GM12872 (cell line): Measurements from ENCODE around the gene NYAP1.
A peak's percentile ranks its signal among the peaks of the same experiment; 100 is the strongest.

ENCODE experiments used
- CTCF ChIP-seq: IDR thresholded peaks from 3 replicates; pipeline ENCODE4 v1.5.1; 2011; ENCODE audit warnings: low read depth, mild to moderate bottlenecking, low read length, moderate library complexity; ENCODE audit not compliant: insufficient read depth

NYAP1 gene

GRCh38 chr7:100466653-100467605 lies 16.8 kb upstream of the NYAP1 start:
- TF ChIP-seq CTCF = no peak

DNA sequence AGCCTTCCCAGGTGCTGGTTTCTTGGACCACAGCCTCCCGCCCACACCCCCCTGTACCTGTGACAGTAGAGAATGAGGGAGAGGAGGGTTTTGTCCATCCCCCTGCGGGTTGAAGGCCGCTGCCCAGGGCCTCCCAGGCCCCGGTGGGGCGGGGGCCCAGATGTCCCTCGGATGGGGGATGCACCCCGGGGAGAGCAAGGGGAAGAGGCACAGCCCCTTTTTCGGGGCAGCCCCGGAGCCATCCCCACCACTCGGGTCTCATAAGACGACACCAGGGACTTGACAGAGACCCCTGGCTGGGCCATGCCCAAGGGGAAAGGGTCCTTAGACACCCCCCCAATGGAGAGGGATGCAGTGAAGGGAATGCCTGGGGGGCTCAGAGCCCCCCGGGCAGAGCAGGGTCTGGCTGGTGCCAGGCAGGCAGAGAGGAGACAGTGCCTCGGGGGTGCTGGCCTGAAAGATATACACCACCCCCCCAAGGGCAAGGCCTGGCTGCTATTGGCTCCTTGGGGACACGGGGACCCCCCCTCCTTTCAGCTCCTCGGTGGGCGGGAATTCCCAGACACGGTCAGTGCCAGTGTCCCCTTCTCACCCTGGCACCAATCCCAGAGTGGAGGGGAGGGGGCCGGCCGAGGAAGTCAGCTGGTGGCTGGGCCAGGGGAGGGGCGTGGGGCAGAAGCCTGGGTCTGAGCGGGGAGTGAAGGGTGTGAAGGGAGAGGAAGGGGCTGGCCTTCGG lies 15.9 kb upstream of the NYAP1 start:
- TF ChIP-seq CTCF = no peak

DNA sequence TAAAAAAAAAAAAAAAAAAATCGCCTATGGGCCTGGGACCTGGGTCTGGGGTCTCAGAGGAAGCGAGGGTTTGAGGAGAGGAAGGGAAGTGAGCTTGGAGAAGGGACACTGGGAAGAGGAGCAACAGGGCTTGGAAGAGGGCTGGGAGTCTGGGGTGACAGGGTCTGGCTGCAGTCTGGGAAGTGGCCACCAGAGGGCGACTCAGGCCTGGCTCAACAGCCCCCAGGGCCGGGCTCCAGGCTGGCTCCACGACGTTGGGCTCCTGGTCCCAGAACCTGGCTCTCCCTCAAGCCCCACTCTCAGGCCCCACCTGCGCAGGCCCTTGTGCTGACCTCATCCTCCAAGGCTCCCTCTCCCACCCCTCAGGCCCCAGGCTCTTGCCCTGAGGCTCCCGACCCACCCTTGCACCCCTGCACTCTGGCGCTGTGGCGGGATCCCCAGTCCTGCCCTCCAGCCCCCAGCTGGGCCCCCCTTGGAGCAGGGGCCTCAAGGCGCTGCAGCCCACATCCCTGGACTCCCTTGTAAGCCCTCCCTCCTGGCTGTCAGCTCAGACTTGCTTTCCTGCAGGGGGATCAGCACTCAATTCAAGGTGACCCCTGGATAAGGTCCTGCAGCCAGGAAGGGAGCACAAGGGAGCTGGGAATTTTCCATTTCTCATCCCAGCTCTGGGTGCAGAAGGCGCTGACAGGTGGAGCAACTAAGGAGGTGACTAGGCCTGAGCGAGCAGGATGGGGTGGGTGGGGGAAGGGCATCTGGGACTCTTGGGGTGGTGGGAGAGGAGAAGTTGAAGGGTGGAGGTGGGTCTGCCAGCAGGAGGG lies 14.3 kb upstream of the NYAP1 start:
- peak; percentile 99 for TF ChIP-seq CTCF

GRCh38 chr7:100471021-100471420 lies 12.7 kb upstream of the NYAP1 start:
- no peak for TF ChIP-seq CTCF

GRCh38 chr7:100472121-100472851 lies 11.4 kb upstream of the NYAP1 start:
- TF ChIP-seq CTCF = no peak

- no peak for TF ChIP-seq CTCF
Observed at GRCh38 chr7:100472854-100473499, 10.8 kb upstream of the NYAP1 start.
